UCSD-AML1 (cell line): ENCODE data around the gene WBP2.

Source experiments
- DNase-seq: peaks from one replicate; lab custom pipeline; 2025; ENCODE audit not compliant: unreplicated experiment; lab: John Stamatoyannopoulos, UW

Gene WBP2

GRCh38 chr17:75830164-75831031 lies 24.7 kb downstream of the WBP2 start:
- DNase-seq = no peak

GRCh38 chr17:75829747-75830146 lies 25.4 kb downstream of the WBP2 start:
- no peak for DNase-seq

- no peak for DNase-seq
Observed at GRCh38 chr17:75828741-75829140, 26.4 kb downstream of the WBP2 start.

GRCh38 chr17:75828076-75828400 lies 27.1 kb downstream of the WBP2 start:
- no peak for DNase-seq

GRCh38 chr17:75827308-75828075 lies 27.6 kb downstream of the WBP2 start:
- DNase-seq = peak; percentile 40

- no peak for DNase-seq
Observed at GRCh38 chr17:75826561-75827307, 28.4 kb downstream of the WBP2 start.

GRCh38 chr17:75825748-75826370 lies 29.3 kb downstream of the WBP2 start:
- DNase-seq = no peak

GRCh38 chr17:75825149-75825552 lies 30.0 kb downstream of the WBP2 start:
- no peak for DNase-seq

- DNase-seq = no peak
Observed at GRCh38 chr17:75824666-75825065, 30.5 kb downstream of the WBP2 start.

- no peak for DNase-seq
Observed at GRCh38 chr17:75824050-75824552, 31.0 kb downstream of the WBP2 start.

GRCh38 chr17:75823257-75824041 lies 31.7 kb downstream of the WBP2 start:
- no peak for DNase-seq

GRCh38 chr17:75822800-75823166 lies 32.4 kb downstream of the WBP2 start:
- DNase-seq = no peak

- no peak for DNase-seq
Observed at GRCh38 chr17:75822119-75822799, 32.9 kb downstream of the WBP2 start.

GRCh38 chr17:75821552-75821951 lies 33.6 kb downstream of the WBP2 start:
- no peak for DNase-seq

- no peak for DNase-seq
Observed at GRCh38 chr17:75820094-75821080, 34.7 kb downstream of the WBP2 start.

- DNase-seq = no peak
Observed at GRCh38 chr17:75819678-75820077, 35.5 kb downstream of the WBP2 start.

GRCh38 chr17:75819116-75819515 lies 36.0 kb downstream of the WBP2 start:
- no peak for DNase-seq

- no peak for DNase-seq
Observed at GRCh38 chr17:75818326-75818885, 36.7 kb downstream of the WBP2 start.
